ENCODE results near the gene UNC93B1. TPM values are rescaled to one million over a fixed set of nuclear protein-coding genes. Genes with fewer than 3 reads are reported as not detected.
"Not testable (repeated sequence)": the region's sequence is repeated elsewhere in the genome, so short reads cannot be mapped to it uniquely, and the experiment has no call there.

UNC93B1 gene
- total RNA-seq, 1 experiment from 2014 or later = 1.4 TPM

- no peak overlapping the region for H3K4me3 ChIP-seq (ENCODE audit: low read depth, low read length, poor library complexity, severe bottlenecking)
- H3K36me3 ChIP-seq (ENCODE audit: insufficient read depth, low read length, poor library complexity, severe bottlenecking) = no peaks in the 10 kb centered on the region
- no peak for DNase-seq (ENCODE audit: low spot score)
- intact Hi-C loops (cut with micrococcal nuclease; ENCODE audit: unreplicated experiment) = loop anchor here (10.0 kb wide), 1 partner anchor 151 kb away; no protein-coding TSS in a partner anchor
- no TSS peak for BruUV-seq (replicated peaks)
- ChIA-PET POLR2A (ENCODE audit: low non-redundant PET) (no interaction called here), CTCF (no interaction called here)
- no peaks in the 10 kb centered on the region for H3K4me1 ChIP-seq (ENCODE audit: insufficient read depth, low read length, poor library complexity, severe bottlenecking)
- H3K27me3 ChIP-seq (replicated peaks; ENCODE audit: insufficient read depth, low read depth, low read length, poor library complexity) = peaks cover 2% of the 10 kb centered on the region
- TF ChIP-seq EZH2 (IDR thresholded peaks at IDR 0.05; ENCODE audit: borderline replicate concordance, low read depth, low read length, poor library complexity, severe bottlenecking) = no peak
- no peak for TF ChIP-seq CTCF (conservative IDR thresholded peaks at IDR 0.05; ENCODE audit: low read depth, low read length)
- H3K27ac ChIP-seq (ENCODE audit: low read depth, low read length, poor library complexity, severe bottlenecking) = no peak overlapping the region
- no peaks in the 10 kb centered on the region for H3K9me3 ChIP-seq (ENCODE audit: low read depth, low read length, poor library complexity, severe bottlenecking)
Measured at GRCh38 chr11:67996051-67996450, 7.8 kb downstream of the UNC93B1 start.

GRCh38 chr11:67995579-67995978 is 8.3 kb downstream of the UNC93B1 start:
- H3K27ac ChIP-seq (ENCODE audit: low read depth, low read length, poor library complexity, severe bottlenecking); H3K4me1 ChIP-seq (ENCODE audit: insufficient read depth, low read length, poor library complexity, severe bottlenecking); H3K9me3 ChIP-seq (ENCODE audit: low read depth, low read length, poor library complexity, severe bottlenecking); CTCF ChIA-PET; H3K4me3 ChIP-seq (ENCODE audit: low read depth, low read length, poor library complexity, severe bottlenecking); H3K36me3 ChIP-seq (ENCODE audit: insufficient read depth, low read length, poor library complexity, severe bottlenecking); H3K27me3 ChIP-seq (replicated peaks; ENCODE audit: insufficient read depth, low read depth, low read length, poor library complexity); POLR2A ChIA-PET (ENCODE audit: low non-redundant PET); DNase-seq (ENCODE audit: low spot score); BruUV-seq (replicated peaks): not testable (repeated sequence)
- intact Hi-C loops (cut with micrococcal nuclease; ENCODE audit: unreplicated experiment) = loop anchor here (10.0 kb wide), 1 partner anchor 151 kb away; no protein-coding TSS in a partner anchor

GRCh38 chr11:67995129-67995528 is 8.8 kb downstream of the UNC93B1 start:
- POLR2A ChIA-PET (ENCODE audit: low non-redundant PET); H3K36me3 ChIP-seq (ENCODE audit: insufficient read depth, low read length, poor library complexity, severe bottlenecking); H3K4me3 ChIP-seq (ENCODE audit: low read depth, low read length, poor library complexity, severe bottlenecking); BruUV-seq (replicated peaks); DNase-seq (ENCODE audit: low spot score); H3K27me3 ChIP-seq (replicated peaks; ENCODE audit: insufficient read depth, low read depth, low read length, poor library complexity); CTCF ChIA-PET; H3K27ac ChIP-seq (ENCODE audit: low read depth, low read length, poor library complexity, severe bottlenecking); H3K4me1 ChIP-seq (ENCODE audit: insufficient read depth, low read length, poor library complexity, severe bottlenecking); H3K9me3 ChIP-seq (ENCODE audit: low read depth, low read length, poor library complexity, severe bottlenecking): not testable (repeated sequence)
- intact Hi-C loops (cut with micrococcal nuclease; ENCODE audit: unreplicated experiment) = loop anchor here (10.0 kb wide), 1 partner anchor 150 kb away; no protein-coding TSS in a partner anchor

- BruUV-seq (replicated peaks); H3K4me1 ChIP-seq (ENCODE audit: insufficient read depth, low read length, poor library complexity, severe bottlenecking); POLR2A ChIA-PET (ENCODE audit: low non-redundant PET); H3K4me3 ChIP-seq (ENCODE audit: low read depth, low read length, poor library complexity, severe bottlenecking); H3K36me3 ChIP-seq (ENCODE audit: insufficient read depth, low read length, poor library complexity, severe bottlenecking); H3K27ac ChIP-seq (ENCODE audit: low read depth, low read length, poor library complexity, severe bottlenecking); DNase-seq (ENCODE audit: low spot score); H3K9me3 ChIP-seq (ENCODE audit: low read depth, low read length, poor library complexity, severe bottlenecking); H3K27me3 ChIP-seq (replicated peaks; ENCODE audit: insufficient read depth, low read depth, low read length, poor library complexity): not testable (repeated sequence)
- intact Hi-C loops (cut with micrococcal nuclease; ENCODE audit: unreplicated experiment) = loop anchor here (10.0 kb wide), 1 partner anchor 150 kb away; no protein-coding TSS in a partner anchor
- CTCF ChIA-PET = interaction anchor here (0.6 kb wide), 1 partner anchor 131 kb away, joined by 4 read pairs; no protein-coding TSS in a partner anchor
Measured at GRCh38 chr11:67994387-67994786, 9.5 kb downstream of the UNC93B1 start.

- H3K27me3 ChIP-seq (replicated peaks; ENCODE audit: insufficient read depth, low read depth, low read length, poor library complexity); DNase-seq (ENCODE audit: low spot score); H3K27ac ChIP-seq (ENCODE audit: low read depth, low read length, poor library complexity, severe bottlenecking); POLR2A ChIA-PET (ENCODE audit: low non-redundant PET); H3K9me3 ChIP-seq (ENCODE audit: low read depth, low read length, poor library complexity, severe bottlenecking); H3K36me3 ChIP-seq (ENCODE audit: insufficient read depth, low read length, poor library complexity, severe bottlenecking); BruUV-seq (replicated peaks); H3K4me3 ChIP-seq (ENCODE audit: low read depth, low read length, poor library complexity, severe bottlenecking); H3K4me1 ChIP-seq (ENCODE audit: insufficient read depth, low read length, poor library complexity, severe bottlenecking); CTCF ChIA-PET: not testable (repeated sequence)
- TF ChIP-seq CTCF (conservative IDR thresholded peaks at IDR 0.05; ENCODE audit: low read depth, low read length) = peak; percentile 63
- intact Hi-C loops (cut with micrococcal nuclease; ENCODE audit: unreplicated experiment) = loop anchor here (10.0 kb wide), 1 partner anchor 149 kb away; no protein-coding TSS in a partner anchor
Measured at GRCh38 chr11:67993821-67994220, 10.1 kb downstream of the UNC93B1 start.

GRCh38 chr11:67991347-67992121 is 12.4 kb downstream of the UNC93B1 start:
- H3K27ac ChIP-seq (ENCODE audit: low read depth, low read length, poor library complexity, severe bottlenecking); H3K27me3 ChIP-seq (replicated peaks; ENCODE audit: insufficient read depth, low read depth, low read length, poor library complexity); H3K36me3 ChIP-seq (ENCODE audit: insufficient read depth, low read length, poor library complexity, severe bottlenecking); CTCF ChIA-PET; DNase-seq (ENCODE audit: low spot score); H3K4me1 ChIP-seq (ENCODE audit: insufficient read depth, low read length, poor library complexity, severe bottlenecking); H3K4me3 ChIP-seq (ENCODE audit: low read depth, low read length, poor library complexity, severe bottlenecking); BruUV-seq (replicated peaks); H3K9me3 ChIP-seq (ENCODE audit: low read depth, low read length, poor library complexity, severe bottlenecking); POLR2A ChIA-PET (ENCODE audit: low non-redundant PET): not testable (repeated sequence)
- intact Hi-C loops (cut with micrococcal nuclease; ENCODE audit: unreplicated experiment) = loop anchor here (10.0 kb wide), 1 partner anchor 147 kb away; no protein-coding TSS in a partner anchor
